GM18508 (cell line): ENCODE results near the gene BRI3.

Experiments used
- ATAC-seq: cut with Tn5 transposase; IDR thresholded peaks from one replicate; pipeline ENCODE4 v1.9.1; 2021; ENCODE audit warnings: moderate number of reproducible peaks; ENCODE audit not compliant: insufficient read depth, unreplicated experiment

Gene BRI3

GRCh38 chr7:98280791-98281756, at the start of gene BRI3:
BRI3 (plus strand) TSS chr7:98281686; CDS start chr7:98281796, 110 bp downstream.
- ATAC-seq = peak; percentile 44

GRCh38 chr7:98232263-98232585, 49.3 kb upstream of the BRI3 start:
- ATAC-seq = no peak

- no peak for ATAC-seq
Observed at GRCh38 chr7:98232799-98233198, 48.7 kb upstream of the BRI3 start.

DNA sequence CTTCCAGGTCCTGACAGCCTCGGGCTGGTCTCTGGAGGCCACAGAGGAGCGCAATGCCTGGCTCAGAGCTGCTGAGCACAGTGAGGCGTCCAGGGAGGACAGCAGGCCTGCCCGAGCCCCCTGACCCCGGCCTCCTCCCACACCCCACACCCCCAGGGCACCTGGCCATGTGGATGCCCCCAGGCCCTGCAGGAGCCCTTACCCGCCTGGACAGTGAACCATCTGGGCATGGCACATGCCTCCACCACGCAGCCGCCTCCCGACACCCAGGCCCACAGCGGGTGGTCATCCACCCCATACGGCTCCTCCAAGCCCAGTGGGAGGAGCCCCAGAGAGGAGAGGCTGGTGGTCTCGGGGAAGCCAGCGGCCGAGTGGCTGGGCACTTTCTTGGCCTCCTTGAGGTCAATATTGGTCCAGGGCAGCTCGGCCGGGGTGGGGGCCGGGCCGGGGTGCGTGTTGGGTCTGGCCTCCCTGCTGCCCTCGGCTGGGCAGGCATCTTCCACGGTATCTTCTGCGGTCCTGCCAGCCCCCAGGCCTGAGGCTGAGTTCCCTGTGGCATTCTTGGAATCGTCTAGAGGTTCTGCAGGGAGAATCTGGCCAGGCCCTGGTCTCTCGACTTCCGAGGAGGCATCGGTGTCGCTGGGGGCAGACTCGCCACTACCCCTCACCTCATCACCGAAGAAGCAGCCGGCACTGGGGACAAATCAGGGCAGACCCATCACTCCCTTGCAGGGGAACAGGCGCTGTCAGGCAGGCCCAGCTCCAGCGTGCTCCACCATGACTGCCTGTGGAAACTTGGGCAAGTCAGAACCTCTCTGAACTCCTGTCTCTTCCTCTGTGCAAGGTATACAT, 48.0 kb upstream of the BRI3 start:
- no peak for ATAC-seq

- ATAC-seq = no peak
Observed at GRCh38 chr7:98234429-98235147, 46.9 kb upstream of the BRI3 start.

DNA sequence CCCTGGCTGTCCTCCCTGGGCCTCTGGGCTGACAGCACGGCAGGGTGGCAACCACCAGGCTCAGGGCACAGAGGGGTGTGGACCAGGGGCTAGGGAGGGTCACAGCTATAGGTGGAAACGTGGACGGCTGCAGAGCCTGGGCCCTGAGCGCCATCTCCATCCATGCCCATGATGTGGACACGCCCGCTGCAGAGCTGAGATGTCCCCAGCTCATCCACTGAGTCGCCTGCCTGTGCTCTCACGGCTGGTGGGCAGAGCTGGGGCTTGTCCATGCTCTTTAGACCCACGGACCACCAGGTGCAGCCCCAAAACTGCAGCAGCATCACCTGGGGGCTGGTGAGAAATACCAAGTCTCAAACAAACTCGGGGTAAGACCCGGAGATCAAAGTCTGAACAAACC, 45.6 kb upstream of the BRI3 start:
- ATAC-seq = no peak

GRCh38 chr7:98236355-98237185, 44.9 kb upstream of the BRI3 start:
- no peak for ATAC-seq

DNA sequence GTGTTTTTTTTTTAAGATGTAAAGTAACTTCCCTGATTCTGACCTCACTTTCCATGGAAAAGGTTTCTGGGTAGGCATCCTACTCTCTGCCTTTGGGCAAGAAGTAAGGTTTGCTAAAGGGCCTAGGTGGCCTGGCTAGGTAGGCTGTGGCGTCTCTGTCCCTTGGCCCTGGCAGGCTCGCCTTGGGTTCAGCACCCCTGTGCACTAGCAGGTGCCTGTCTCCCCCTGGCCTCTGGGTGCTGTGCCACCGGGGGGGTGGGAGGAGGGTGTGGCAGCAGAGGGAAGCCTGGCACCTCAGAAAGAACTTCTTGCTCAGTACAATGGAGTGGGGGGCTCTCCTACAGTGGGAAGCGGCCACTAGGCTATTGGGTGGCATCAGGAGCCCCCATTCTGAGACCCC, 43.4 kb upstream of the BRI3 start:
- ATAC-seq = no peak

- ATAC-seq = no peak
Observed at GRCh38 chr7:98238976-98239375, 42.5 kb upstream of the BRI3 start.

DNA sequence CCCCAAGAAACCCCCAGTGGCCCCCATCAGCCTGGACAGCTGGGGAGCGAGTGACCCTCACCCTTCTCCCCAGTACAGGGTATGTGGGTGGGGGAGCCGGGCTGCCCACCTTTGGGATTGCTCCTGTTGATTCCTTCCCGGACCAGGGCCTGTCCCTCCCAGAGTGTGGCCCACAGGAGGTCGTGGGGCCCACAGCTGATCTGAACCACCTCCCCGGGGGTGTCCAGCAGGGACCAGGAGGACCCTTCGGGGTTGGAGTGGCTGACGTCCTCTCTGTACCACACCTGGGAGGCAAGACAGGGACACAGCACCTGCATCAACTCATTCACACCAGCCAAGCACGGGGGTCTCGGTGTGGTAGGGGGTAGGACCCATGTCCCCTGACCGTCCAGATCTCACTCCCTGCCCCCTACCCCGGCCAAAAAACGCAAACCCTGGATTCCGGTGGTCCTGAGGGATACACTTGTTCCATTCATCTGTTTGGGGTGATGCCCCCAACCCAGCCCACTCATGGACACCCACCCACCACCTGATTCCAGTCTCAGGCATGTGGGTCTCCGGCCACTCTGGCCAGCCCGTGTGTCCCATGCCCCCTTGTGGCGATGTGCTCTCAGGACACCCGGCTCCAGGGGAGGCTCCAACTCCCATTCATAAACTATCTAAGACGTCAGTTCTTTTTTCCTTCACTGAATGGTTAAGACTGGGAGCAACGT, 40.4 kb upstream of the BRI3 start:
- ATAC-seq = no peak

DNA sequence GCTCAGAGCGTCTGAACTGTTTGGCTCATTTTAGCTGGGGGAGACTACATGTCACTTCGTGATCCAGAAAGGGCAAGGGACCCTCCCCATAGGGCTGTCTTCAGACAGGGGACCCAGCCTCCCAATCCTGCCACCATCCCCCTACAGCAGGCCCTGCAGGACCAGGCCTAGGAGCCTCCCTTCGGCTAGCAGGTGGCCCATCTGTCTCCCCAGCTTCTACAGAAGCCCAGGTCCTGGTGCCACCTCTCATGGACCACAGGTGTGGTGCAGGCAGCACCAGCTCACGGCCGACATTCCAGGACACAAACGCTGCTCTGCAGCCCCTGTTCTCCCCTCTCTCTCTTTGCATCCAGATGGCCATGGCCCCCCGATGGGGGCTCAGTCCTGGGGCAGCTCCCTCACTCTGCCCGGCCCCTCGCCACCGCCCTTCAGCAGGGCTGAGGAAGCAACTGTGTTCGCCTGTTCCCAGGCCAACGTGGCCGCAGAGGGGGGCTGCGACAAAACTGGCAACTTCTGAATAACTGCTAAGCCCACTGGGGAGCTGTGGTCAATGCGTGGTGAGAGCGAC, 39.7 kb upstream of the BRI3 start:
- ATAC-seq = no peak

DNA sequence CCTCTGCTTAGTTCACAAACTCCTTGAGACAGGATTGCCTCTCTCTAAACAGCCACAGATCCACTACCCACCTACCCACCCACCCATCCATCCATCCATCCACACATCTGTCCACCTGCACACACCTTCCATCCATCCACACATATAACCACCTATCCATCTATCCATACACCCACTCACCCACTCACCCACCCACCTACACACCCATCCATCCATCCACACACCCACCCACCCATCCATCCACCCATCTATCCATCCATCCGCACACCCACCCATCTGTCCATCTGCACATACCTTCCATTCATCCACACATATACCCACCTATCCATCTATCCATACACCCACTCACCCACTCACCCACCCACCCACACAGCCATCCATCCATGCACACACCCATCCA, 39.1 kb upstream of the BRI3 start:
- ATAC-seq = no peak

- ATAC-seq = no peak
Observed at GRCh38 chr7:98242934-98243333, 38.6 kb upstream of the BRI3 start.

DNA sequence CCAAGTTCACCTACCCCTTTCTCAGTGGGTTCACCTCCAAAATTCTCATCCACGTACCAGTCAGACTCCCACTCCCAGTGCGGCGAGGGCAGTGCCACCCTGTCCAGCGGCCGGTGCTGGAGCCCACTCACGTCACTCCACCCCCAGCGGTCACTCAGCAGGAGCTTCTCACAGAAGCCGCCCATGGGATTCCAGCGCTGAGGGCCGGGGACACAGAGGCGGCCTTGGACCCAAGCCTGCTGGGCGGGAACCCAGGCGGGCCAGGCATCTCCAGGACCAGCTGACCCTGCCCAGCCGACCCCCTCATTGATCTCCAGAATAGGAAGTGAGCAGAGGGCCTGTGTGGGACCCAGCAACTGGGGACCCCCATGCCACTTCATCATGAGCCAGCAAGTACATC, 36.6 kb upstream of the BRI3 start:
- ATAC-seq = no peak

DNA sequence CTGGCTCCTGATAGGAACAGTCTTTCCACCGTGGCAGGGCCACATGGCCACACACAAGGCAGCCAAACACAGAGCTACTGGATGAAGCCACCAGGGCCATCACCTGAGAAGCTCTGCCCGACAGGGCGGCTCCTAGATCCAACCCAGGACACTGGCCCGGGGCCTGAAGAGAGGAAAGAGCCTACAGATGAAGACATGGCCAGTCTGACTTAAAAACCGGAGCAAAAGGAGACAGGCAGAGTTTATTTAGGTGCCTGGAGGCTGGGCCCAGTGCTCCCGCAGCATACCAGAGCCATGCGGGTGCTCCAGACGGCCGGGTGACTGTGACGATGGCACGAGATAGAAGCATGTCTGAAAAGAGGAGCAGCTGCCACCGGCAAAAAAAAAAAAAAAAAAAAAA, 33.3 kb upstream of the BRI3 start:
- ATAC-seq = no peak

DNA sequence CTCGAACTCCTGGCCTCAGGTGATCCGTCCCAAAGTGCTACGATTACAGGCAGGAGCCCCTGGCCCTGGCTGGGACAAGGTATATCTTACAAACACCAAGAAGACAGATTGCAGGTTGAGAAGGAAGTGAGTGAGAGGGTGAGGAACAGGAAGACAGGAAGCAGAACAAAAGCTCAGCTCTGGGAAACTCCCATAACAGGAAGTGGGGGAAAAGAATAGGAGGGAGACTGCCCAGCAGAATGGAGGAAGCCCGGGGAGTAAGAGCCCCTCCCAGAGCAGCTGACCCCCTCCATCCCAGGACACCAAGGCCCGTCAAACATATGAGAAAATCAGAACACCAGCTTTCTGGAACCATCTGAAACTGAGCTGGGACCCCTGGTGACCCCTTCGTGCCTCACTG, 32.4 kb upstream of the BRI3 start:
- ATAC-seq = no peak

GRCh38 chr7:98250789-98251188, 30.7 kb upstream of the BRI3 start:
- no peak for ATAC-seq

- peak; percentile 20 for ATAC-seq
Observed at GRCh38 chr7:98251231-98251600, 30.3 kb upstream of the BRI3 start.
